ENCODE results near the gene AXIN1.
"Not testable (repeated sequence)": the region's sequence is repeated elsewhere in the genome, so short reads cannot be mapped to it uniquely, and the experiment has no call there.

Gene AXIN1

DNA sequence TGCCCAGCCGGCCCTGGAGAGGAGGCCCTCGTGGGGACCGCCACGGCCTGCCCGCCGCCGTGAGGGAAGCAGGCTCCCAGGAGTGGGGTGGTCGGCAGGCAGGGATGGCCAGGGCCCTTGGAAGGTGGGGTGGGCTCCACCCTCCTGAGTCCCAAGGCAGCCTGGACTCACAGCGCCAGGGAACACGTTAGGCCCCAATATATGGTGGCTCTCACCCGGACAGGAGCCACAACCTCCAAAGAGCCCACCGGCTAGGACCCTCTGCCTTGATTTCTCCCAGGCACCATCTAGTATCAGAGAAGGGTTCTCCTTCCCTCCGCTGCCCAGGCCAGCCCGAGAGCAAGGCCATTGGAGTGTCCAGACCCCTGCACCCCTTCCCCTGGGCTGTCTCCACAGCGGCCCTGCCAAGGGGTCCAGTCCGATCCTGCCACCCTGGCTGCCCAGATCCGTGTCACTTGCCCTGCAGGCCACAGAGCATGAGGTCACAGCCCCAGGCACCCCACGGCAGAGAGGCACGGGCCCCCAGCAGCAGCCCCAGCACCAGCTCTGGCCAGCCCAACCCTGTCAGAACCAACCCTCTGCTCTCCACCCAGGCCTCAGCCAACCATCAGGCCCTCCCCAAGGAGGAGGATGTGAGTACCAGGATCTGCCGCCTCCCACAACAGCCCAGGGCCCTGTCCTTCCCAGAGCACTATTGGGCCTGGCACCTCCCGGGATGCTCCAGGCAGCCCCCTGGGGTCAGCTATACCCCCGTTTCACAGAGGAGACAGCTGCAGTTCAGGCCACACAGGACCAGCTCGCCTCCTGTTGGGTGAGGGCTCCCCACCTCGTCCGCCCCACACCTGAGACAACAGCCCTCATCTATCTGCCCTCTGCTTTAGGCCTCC lies 1.1 kb upstream of the AXIN1 start:
- no peak for DNase-seq

GRCh38 chr16:351804-352520 lies 561 bp downstream of the AXIN1 start:
- DNase-seq, result no peak

GRCh38 chr16:350203-350602 lies 2.3 kb downstream of the AXIN1 start:
- DNase-seq, result no peak

- no peak for DNase-seq
Observed at GRCh38 chr16:349211-349610, 3.3 kb downstream of the AXIN1 start.

- not testable (repeated sequence) for DNase-seq
Observed at GRCh38 chr16:348495-348894, 4.0 kb downstream of the AXIN1 start.

- DNase-seq, result no peak
Observed at GRCh38 chr16:347203-347602, 5.3 kb downstream of the AXIN1 start.

GRCh38 chr16:346587-346986 lies 5.9 kb downstream of the AXIN1 start:
- DNase-seq, result no peak

GRCh38 chr16:345772-346171 lies 6.8 kb downstream of the AXIN1 start:
- no peak for DNase-seq

- no peak for DNase-seq
Observed at GRCh38 chr16:342455-343213, 9.9 kb downstream of the AXIN1 start.

DNA sequence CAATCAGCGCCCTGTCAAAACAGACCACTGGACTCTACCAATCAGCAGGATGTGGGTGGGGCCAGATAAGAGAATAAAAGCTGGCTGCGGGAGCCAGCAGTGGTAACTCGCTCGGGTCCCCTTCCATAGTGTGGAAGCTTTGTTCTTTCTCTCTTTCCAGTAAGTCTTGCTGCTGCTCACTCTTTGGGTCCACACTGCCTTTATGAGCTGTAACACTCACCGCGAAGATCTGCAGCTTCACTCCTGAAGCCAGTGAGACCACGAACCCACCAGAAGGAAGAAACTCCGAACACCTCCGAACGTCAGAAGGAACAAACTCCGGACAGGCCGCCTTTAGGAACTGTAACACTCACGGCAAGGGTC lies 10.6 kb downstream of the AXIN1 start:
- DNase-seq, result not testable (repeated sequence)

DNA sequence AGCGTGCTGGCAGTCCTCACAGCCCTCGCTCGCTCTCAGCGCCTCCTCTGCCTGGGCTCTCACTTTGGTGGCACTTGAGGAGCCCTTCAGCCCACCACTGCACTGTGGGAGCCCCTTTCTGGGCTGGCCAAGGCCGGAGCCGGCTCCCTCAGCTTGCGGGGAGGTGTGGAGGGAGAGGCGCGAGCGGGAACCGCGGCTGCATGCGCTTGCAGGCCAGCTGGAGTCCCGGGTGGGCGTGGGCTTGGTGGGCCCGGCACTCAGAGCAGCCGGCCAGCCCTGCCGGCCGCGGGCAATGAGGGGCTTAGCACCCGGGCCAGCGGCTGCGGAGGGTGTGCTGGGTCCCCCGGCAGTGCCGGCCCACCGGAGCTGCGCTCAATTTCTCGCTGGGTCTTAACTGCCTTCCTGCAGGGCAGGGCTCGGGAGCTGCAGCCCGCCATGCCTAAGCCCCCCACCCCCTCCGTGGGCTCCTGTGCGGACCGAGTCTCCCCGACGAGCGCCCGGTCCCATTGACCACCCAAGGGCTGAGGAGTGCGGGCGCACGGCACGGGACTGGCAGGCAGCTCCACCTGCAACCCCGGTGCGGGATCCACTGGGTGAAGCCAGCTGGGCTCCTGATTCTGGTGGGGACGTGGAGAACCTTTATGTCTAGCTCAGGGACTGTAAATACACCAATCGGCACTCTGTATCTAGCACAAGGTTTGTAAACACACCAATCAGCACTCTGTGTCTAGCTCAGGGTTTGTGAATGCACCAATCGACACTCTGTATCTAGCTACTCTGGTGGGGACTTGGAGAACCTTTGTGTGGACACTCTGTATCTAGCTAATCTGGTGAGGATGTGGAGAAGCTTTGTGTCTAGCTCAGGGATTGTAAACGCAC lies 11.2 kb downstream of the AXIN1 start:
- not testable (repeated sequence) for DNase-seq

DNA sequence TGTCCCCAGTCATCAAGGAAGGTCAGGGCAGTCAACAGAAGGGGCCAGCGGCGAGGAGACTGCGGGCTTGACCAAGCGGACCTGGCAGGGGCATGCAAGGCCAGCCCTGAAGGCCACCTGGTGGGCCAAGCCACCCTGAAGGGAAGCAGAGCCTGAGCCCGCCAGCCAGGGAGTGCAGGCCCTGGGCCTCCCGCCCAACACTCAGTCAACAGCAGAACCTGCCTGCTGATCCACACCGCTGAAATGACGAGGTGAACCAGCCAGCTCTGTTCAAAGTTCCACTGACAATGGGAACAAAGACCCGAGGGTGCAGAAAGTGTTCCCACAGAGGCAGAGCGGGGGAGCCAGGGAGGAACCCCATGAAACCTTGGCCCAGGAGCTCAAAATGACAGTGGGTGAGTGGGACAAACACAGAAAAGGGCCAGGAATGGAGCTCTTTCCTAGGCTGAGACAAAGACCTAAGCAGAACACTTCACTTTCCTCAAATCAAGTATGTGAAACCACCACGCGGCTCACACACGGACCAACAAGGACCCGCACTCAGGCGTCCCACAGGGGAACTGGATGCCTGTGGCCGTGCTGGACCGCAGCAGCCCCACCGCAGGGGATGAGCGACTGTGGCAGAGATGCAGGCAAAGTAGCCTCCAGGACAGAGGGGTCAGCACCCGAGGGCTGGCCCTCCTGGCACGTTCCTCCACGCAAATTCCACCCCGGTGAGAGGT lies 12.0 kb downstream of the AXIN1 start:
- no peak for DNase-seq

- no peak for DNase-seq
Observed at GRCh38 chr16:339680-340079, 12.8 kb downstream of the AXIN1 start.

GRCh38 chr16:337975-338575 lies 14.4 kb downstream of the AXIN1 start:
- no peak for DNase-seq

DNA sequence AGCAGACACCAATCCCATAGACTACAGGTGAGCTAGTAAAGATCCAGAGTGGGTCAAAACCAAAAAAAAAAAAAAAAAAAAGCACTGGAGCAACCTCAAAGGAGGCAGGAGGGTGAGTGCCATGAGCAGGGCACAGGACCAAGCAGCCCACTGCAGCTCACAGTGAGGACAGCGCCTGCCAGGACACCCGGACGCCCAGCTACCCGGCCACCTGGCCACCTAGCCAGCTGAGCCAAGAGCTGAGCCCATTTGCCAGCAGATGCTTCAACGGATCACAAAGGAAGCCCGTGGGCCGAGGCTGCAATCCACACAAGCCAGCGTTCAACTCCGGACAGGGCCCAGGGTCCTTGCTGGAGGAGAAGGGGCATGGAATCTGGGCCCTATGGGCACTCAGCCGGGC lies 15.1 kb downstream of the AXIN1 start:
- DNase-seq, result no peak

DNA sequence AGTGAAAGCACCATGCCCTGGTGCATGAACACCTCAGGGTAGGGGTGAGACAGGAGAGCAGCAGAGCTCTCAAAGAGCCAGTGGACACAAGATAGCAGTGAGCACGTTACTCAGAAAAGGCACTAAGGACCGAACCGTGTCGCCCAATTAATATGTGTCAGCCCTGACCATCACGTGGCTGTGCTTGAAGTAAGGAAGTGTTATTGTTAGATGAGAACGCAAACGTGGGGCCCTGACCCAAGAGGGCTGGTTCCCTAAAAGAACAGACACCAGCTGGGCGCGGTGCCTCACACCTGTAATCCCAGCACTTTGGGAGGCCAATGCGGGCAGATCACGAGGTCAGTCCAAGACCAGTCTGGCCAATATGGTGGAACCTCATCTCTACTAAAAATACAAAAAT lies 16.3 kb downstream of the AXIN1 start:
- no peak for DNase-seq

GRCh38 chr16:334861-335632 lies 17.5 kb downstream of the AXIN1 start:
- not testable (repeated sequence) for DNase-seq

DNA sequence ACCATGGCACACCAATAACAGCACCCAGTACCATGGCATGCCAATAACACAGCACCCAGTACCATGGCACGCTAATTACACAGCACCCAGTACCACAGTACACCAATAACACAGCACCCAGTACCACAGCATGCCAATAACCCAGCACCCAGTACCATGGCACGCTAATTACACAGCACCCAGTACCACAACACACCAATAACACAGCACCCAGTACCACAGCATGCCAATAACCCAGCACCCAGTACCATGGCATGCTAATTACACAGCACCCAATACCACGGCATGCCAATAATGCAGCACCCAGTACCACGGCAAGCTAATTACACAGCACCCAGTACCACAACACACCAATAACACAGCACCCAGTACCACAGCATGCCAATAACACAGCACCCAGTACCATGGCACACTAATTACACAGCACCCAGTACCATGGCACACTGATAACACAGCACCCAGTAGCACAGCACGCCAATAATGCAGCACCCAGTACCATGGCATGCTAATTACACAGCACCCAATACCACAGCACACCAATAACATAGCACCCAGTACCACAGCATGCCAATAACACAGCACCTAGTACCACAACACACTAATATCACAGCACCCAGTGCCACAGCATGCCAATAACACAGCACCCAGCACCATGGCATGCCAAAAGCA lies 18.2 kb downstream of the AXIN1 start:
- not testable (repeated sequence) for DNase-seq

GRCh38 chr16:333406-334094 lies 19.0 kb downstream of the AXIN1 start:
- DNase-seq, result no peak
